Activated naive CD8-positive, alpha-beta T cell treated with anti-CD3 and anti-CD28 coated beads, Interleukin-2, amount 50 U/mL, for 24 hours (primary cell): Measurements from ENCODE around the gene TBX18.

Experiments used
- ATAC-seq: fragments of 150-1000 bp; cut with Tn5 transposase; one replicate; pipeline ENCODE4 v1.10.0; 2021
- DNase-seq: peaks from one replicate; pipeline ENCODE4 v3.0.0; 2021
- H3K27ac Mint-ChIP-seq: one replicate; pipeline ENCODE4 v1.8.0; 2021; ENCODE audit warnings: mild to moderate bottlenecking, mixed read lengths
- H3K27me3 Mint-ChIP-seq: one replicate; pipeline ENCODE4 v1.8.0; 2021; ENCODE audit warnings: mixed read lengths
- H3K36me3 Mint-ChIP-seq: one replicate; pipeline ENCODE4 v1.8.0; 2021; ENCODE audit warnings: low read depth, mixed read lengths
- H3K4me1 Mint-ChIP-seq: one replicate; pipeline ENCODE4 v1.8.0; 2021; ENCODE audit warnings: mixed read lengths
- H3K4me3 Mint-ChIP-seq: one replicate; pipeline ENCODE4 v1.8.0; 2021; ENCODE audit warnings: mild to moderate bottlenecking, moderate library complexity, mixed read lengths
- H3K9me3 Mint-ChIP-seq: one replicate; pipeline ENCODE4 v1.8.0; 2021; ENCODE audit warnings: mixed read lengths

TBX18 gene

GRCh38 chr6:84767526-84768201 lies 3.3 kb upstream of the TBX18 start:
- Mint-ChIP-seq H3K4me3 (no peak overlapping the region), H3K4me1 (peaks cover 7% of the 10 kb centered on the region), H3K27me3 (peaks cover 73% of the 10 kb centered on the region), H3K9me3 (peaks cover 4% of the 10 kb centered on the region), H3K27ac (no peak overlapping the region), H3K36me3 (peaks cover 11% of the 10 kb centered on the region)
- ATAC-seq, result no peak
- no peak for DNase-seq

- peaks cover 4% of the 10 kb centered on the region for H3K9me3 Mint-ChIP-seq
- no peak overlapping the region for H3K4me3 Mint-ChIP-seq
- no peak overlapping the region for H3K27ac Mint-ChIP-seq
- ATAC-seq (no peak), DNase-seq (no peak)
- peaks cover 75% of the 10 kb centered on the region for H3K27me3 Mint-ChIP-seq
- peaks cover 11% of the 10 kb centered on the region for H3K36me3 Mint-ChIP-seq
- H3K4me1 Mint-ChIP-seq, result peaks cover 7% of the 10 kb centered on the region
Measured at GRCh38 chr6:84766799-84767525, 2.6 kb upstream of the TBX18 start.

DNA sequence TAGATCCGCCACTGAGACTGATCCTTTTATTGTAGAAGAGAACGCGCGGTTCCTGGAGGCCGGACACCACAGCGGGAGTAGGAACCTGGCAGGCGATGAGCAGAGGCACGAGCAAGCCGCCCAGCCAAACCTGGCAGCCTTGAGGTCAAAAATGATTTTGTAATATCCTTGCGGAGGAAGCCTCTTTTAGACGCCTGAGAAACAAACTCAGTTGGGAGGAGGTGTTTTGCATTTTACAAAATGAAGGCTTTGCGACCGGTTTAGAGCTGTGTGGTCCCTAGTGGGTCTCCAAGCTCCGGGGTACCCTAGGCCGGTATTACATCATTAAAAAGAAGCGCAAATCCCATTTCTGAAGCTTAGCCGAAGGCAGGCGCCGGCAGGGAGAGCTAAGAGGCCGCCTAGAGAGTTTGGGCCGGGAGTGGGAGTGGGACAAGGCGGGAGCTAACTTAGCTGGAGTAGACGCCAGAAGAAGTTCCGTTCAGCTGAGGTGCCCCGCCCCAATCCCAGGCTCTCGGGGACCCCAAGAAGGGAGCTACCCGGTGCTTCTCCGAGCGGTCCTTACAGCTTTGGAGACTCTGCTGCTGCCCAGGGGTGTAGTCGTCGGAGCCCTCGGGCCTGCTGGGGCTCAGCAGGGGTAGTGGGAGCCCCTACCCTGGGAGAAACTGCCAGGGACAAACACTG lies 1.9 kb upstream of the TBX18 start:
- H3K9me3 Mint-ChIP-seq, result peaks cover 4% of the 10 kb centered on the region
- peaks cover 72% of the 10 kb centered on the region for H3K27me3 Mint-ChIP-seq
- H3K36me3 Mint-ChIP-seq, result peaks cover 10% of the 10 kb centered on the region
- no peak for DNase-seq
- peaks cover 7% of the 10 kb centered on the region for H3K4me1 Mint-ChIP-seq
- no peak for ATAC-seq
- H3K27ac Mint-ChIP-seq, result no peak overlapping the region
- H3K4me3 Mint-ChIP-seq, result no peak overlapping the region

DNA sequence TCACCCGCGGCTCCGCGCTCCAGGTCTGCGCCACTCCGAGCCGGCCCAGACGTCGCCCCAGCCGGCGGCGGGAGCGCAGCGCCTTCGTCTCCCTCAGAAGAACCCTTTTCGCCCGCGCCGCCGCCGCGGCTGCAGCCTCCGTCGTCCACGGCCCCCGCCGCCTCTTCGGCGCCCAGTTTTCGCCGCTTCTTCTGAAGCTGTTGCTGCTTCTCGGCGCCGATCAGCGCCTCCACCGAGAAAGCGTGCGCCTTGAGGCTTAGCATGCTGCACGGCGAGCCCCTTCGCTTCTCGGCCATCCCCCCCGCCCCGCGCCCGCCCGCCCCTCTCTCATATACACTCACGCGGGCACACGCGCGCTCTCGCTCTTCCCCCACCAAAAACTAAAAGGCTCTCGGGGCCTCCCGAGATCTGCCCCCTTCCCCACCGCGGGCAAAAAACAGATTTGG lies 489 bp downstream of the TBX18 start:
- peaks cover 4% of the 10 kb centered on the region for H3K9me3 Mint-ChIP-seq
- peaks cover 62% of the 10 kb centered on the region for H3K27me3 Mint-ChIP-seq
- H3K4me1 Mint-ChIP-seq, result peaks cover 7% of the 10 kb centered on the region
- H3K36me3 Mint-ChIP-seq, result peaks cover 7% of the 10 kb centered on the region
- no peak for ATAC-seq
- peak overlapping the region; percentile 65 for H3K4me3 Mint-ChIP-seq
- no peak for DNase-seq
- H3K27ac Mint-ChIP-seq, result no peak overlapping the region

DNA sequence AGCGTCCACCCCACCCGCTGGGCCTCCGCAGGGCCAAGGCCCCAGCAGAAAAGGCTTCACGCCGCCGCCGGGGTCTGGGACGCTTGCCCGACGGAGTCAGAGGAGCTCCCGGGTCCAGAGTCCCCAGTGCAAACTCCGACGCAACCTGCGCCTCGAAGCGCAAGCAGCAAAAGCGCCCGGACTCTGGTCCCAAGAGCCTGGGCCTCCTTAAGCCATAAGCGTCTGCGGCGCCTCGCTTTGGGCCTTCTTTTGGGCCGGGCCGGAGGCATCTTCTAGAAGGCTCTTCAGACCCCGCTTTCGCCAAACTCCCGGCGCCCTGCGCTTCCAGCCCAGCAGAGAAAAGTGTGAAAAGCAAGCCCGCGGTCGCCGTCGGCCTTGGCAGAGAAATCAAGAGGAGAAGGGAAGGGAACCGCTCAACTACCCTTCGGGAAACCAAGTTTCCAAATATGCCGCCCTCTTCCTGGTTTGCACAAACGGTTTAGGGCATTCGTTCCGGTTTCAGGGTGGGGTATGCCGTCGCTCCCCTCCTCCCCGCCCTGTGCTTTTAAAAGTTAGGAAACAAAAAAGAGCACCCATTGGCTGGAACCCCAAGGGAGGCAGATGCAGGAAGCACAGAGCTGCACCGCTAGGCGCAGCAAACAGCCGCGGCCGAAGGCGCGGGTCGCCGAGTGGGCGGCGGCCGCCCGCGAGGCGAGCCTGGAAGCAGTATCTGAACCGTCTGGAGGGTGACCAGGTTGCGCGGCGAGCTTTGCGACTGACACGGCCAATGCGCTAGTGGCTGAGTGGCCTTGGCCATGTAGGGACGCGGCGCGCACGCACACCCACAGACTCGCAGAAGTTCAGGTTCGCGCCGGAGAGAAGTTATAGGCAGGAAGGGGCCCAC lies 1.2 kb downstream of the TBX18 start:
- Mint-ChIP-seq H3K4me3 (no peak overlapping the region), H3K36me3 (peaks cover 7% of the 10 kb centered on the region), H3K9me3 (peaks cover 4% of the 10 kb centered on the region), H3K4me1 (peaks cover 7% of the 10 kb centered on the region), H3K27me3 (peaks cover 55% of the 10 kb centered on the region), H3K27ac (peak overlapping the region; percentile 22)
- ATAC-seq (peak; percentile 24), DNase-seq (no peak)

GRCh38 chr6:84762220-84763002 lies 2.0 kb downstream of the TBX18 start:
- Mint-ChIP-seq H3K9me3 (peaks cover 4% of the 10 kb centered on the region), H3K36me3 (peaks cover 6% of the 10 kb centered on the region), H3K27ac (no peak overlapping the region), H3K27me3 (peaks cover 47% of the 10 kb centered on the region), H3K4me3 (no peak overlapping the region), H3K4me1 (peaks cover 7% of the 10 kb centered on the region)
- DNase-seq, result no peak
- no peak for ATAC-seq

DNA sequence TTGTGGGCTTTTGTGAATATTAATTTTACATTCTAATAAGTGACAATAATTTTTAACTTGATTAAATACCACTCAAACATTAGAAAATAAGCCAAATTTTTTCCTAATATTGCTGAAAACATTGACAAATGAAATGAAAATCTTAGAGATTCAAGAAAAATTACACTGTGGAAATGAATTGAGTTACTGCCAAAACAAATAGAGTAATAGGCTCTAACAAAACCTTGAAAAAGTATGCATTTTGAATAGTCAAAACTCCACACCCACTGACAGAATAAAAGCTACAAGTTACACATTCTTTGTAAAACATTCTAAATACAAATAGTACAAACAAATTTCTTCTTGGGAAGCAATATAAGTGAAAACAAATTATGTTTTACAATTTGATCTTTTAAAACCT lies 5.9 kb downstream of the TBX18 start:
- no peaks in the 10 kb centered on the region for H3K9me3 Mint-ChIP-seq
- no peaks in the 10 kb centered on the region for H3K4me1 Mint-ChIP-seq
- H3K36me3 Mint-ChIP-seq, result no peaks in the 10 kb centered on the region
- DNase-seq (no peak), ATAC-seq (no peak)
- H3K4me3 Mint-ChIP-seq, result no peak overlapping the region
- H3K27ac Mint-ChIP-seq, result no peak overlapping the region
- H3K27me3 Mint-ChIP-seq, result peaks cover 23% of the 10 kb centered on the region

DNA sequence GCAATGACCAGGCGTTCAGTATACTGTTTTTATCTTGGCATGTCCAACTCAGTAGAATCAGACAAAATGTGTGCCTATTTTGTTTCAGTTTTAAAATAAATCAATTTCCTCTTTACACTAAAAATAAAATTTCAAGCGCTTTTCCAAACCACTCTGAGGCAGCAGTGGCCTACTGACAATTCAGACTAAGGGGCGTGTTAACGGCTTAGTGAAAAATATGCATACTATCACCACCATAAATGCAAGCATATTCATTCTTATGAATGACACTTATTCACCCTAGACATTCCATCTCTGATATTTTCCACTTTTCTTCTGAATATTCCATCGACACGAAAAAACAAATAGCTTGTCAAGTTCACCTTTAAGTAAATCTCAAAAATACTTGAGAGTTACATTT lies 7.5 kb downstream of the TBX18 start:
- no peak overlapping the region for H3K4me3 Mint-ChIP-seq
- peaks cover 12% of the 10 kb centered on the region for H3K27me3 Mint-ChIP-seq
- DNase-seq (no peak), ATAC-seq (no peak)
- H3K9me3 Mint-ChIP-seq, result no peaks in the 10 kb centered on the region
- H3K36me3 Mint-ChIP-seq, result no peaks in the 10 kb centered on the region
- no peaks in the 10 kb centered on the region for H3K4me1 Mint-ChIP-seq
- no peak overlapping the region for H3K27ac Mint-ChIP-seq

DNA sequence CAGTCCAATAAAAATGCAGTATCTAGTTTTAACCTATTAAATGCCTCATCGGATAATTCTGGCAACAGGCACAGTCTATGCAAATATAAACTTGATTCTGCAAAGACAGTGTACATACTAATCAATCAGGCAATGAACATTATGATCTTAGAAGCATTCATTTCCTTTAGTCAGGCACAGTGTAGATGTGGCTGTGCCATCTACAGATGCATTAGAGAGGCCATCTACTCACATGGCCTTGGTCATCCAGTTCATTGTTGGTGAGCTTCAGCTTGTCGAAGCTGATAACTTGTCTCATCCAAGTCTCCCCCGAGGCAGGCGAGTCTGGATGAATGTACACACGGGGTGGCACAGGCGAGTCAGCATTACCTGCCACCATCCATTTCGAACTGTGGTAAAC lies 7.9 kb downstream of the TBX18 start:
- DNase-seq (no peak), ATAC-seq (no peak)
- Mint-ChIP-seq H3K36me3 (no peaks in the 10 kb centered on the region), H3K4me3 (no peak overlapping the region), H3K27ac (no peak overlapping the region), H3K4me1 (no peaks in the 10 kb centered on the region), H3K27me3 (peaks cover 9% of the 10 kb centered on the region), H3K9me3 (no peaks in the 10 kb centered on the region)

GRCh38 chr6:84753173-84753572 lies 11.2 kb downstream of the TBX18 start:
- H3K4me3 Mint-ChIP-seq, result no peak overlapping the region
- ATAC-seq (no peak), DNase-seq (no peak)
- H3K27ac Mint-ChIP-seq, result no peak overlapping the region
- no peaks in the 10 kb centered on the region for H3K9me3 Mint-ChIP-seq
- no peaks in the 10 kb centered on the region for H3K4me1 Mint-ChIP-seq
- no peaks in the 10 kb centered on the region for H3K36me3 Mint-ChIP-seq
- H3K27me3 Mint-ChIP-seq, result peaks cover 3% of the 10 kb centered on the region

DNA sequence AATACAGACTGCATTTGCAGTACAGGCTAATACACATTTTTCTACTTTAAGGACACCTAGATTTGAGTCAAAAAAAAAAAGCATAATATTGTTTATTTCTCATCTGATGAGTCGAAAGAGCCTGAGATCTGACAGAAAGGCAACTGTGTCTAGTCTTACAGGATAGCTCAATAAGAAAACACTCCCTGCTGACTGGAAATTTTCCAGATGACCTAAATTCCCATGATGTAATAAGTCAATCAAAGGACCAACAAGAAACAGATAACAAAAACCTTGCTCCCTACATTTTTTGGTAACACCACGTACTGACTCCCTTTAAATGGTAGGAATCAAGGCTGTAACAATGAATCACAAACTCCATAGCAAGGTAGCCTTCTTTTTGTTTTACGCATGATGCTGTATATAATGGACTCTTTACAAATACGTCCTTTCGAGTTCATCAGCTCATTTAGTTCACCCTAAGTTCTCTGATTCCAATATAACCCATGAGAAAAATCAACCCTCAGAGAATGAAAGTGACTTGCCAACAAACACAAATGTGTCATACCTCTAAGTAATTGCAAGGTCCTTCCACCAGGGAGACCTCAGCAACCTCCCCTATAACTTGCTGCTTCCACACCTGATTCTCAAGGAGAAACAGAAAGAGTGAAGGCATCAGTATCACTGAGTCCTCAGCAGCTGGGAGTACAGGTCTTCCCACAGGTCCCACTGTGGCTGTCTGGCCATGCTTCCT lies 12.1 kb downstream of the TBX18 start:
- no peaks in the 10 kb centered on the region for H3K36me3 Mint-ChIP-seq
- no peak for ATAC-seq
- H3K9me3 Mint-ChIP-seq, result no peaks in the 10 kb centered on the region
- peaks cover 3% of the 10 kb centered on the region for H3K27me3 Mint-ChIP-seq
- H3K4me3 Mint-ChIP-seq, result no peak overlapping the region
- DNase-seq, result no peak
- no peak overlapping the region for H3K27ac Mint-ChIP-seq
- H3K4me1 Mint-ChIP-seq, result no peaks in the 10 kb centered on the region

DNA sequence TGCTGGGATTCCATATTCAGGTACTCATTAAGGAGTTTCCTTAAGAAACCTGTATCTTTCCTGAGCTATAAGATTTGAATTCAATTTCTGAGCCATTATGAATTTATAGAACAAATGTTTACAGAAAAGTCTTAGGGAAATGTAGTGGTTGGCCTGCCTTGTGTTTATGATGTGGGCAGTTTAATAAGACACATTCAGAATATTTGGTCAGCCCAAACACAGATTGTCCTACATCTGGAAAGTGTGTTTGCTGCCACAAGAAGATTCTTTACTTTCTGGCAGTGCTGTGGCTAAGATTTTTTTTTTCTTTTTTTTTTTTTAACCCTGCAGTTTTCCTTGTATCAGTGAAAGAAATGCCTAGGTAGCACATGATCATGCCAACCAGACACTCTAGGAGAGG lies 15.2 kb downstream of the TBX18 start:
- no peaks in the 10 kb centered on the region for H3K9me3 Mint-ChIP-seq
- no peaks in the 10 kb centered on the region for H3K36me3 Mint-ChIP-seq
- H3K4me1 Mint-ChIP-seq, result no peaks in the 10 kb centered on the region
- H3K4me3 Mint-ChIP-seq, result no peak overlapping the region
- H3K27ac Mint-ChIP-seq, result no peak overlapping the region
- no peaks in the 10 kb centered on the region for H3K27me3 Mint-ChIP-seq
- ATAC-seq, result no peak
- DNase-seq, result no peak

- Mint-ChIP-seq H3K27me3 (no peaks in the 10 kb centered on the region), H3K4me3 (no peak overlapping the region), H3K27ac (no peak overlapping the region), H3K36me3 (no peaks in the 10 kb centered on the region), H3K9me3 (no peaks in the 10 kb centered on the region), H3K4me1 (no peaks in the 10 kb centered on the region)
- ATAC-seq (no peak), DNase-seq (no peak)
Measured at GRCh38 chr6:84748376-84748775, 16.0 kb downstream of the TBX18 start.
